Measurements from ENCODE around the gene GPR162.

DNA sequence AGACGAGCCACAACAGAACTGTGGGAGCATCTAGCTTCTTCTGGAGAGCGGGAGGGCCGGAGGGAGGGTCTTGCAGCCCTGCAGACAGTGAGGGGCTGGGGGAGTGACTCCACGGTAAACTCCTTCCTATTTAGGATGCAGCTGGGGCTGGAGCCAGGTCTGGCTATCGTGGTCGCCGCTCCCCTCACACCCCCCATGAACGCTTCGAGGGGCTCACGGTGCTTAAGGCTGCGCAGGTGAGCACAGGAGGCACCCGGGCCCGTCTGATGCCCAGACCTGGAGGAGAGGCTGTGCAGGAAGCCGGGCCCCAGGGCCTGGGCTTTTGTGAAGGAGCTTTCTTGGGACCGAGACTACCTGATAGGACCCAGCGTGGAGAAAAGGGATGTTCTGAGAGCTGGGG, 15.2 kb downstream of the GPR162 start:
- TF ChIP-seq, protein P1, sequence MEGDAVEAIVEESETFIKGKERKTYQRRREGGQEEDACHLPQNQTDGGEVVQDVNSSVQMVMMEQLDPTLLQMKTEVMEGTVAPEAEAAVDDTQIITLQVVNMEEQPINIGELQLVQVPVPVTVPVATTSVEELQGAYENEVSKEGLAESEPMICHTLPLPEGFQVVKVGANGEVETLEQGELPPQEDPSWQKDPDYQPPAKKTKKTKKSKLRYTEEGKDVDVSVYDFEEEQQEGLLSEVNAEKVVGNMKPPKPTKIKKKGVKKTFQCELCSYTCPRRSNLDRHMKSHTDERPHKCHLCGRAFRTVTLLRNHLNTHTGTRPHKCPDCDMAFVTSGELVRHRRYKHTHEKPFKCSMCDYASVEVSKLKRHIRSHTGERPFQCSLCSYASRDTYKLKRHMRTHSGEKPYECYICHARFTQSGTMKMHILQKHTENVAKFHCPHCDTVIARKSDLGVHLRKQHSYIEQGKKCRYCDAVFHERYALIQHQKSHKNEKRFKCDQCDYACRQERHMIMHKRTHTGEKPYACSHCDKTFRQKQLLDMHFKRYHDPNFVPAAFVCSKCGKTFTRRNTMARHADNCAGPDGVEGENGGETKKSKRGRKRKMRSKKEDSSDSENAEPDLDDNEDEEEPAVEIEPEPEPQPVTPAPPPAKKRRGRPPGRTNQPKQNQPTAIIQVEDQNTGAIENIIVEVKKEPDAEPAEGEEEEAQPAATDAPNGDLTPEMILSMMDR (IDR thresholded peaks at IDR 0.05; ENCODE audit: poor library complexity, severe bottlenecking) = no peak
- TF ChIP-seq MXI1 (conservative IDR thresholded peaks at IDR 0.05; ENCODE audit: poor library complexity, severe bottlenecking) (no peak), EZH2 (IDR thresholded peaks at IDR 0.05; ENCODE audit: borderline replicate concordance, insufficient read depth, low read length, poor library complexity, severe bottlenecking) (no peak), EP300 (conservative IDR thresholded peaks at IDR 0.05; ENCODE audit: poor library complexity, severe bottlenecking) (no peak), RAD21 (conservative IDR thresholded peaks at IDR 0.05) (no peak), TAF1 (IDR thresholded peaks at IDR 0.05; ENCODE audit: low read depth) (no peak), POLR2AphosphoS5 (IDR thresholded peaks at IDR 0.05) (no peak), SMC3 (conservative IDR thresholded peaks at IDR 0.05; ENCODE audit: poor library complexity) (no peak)
- TF ChIP-seq, protein P2, sequence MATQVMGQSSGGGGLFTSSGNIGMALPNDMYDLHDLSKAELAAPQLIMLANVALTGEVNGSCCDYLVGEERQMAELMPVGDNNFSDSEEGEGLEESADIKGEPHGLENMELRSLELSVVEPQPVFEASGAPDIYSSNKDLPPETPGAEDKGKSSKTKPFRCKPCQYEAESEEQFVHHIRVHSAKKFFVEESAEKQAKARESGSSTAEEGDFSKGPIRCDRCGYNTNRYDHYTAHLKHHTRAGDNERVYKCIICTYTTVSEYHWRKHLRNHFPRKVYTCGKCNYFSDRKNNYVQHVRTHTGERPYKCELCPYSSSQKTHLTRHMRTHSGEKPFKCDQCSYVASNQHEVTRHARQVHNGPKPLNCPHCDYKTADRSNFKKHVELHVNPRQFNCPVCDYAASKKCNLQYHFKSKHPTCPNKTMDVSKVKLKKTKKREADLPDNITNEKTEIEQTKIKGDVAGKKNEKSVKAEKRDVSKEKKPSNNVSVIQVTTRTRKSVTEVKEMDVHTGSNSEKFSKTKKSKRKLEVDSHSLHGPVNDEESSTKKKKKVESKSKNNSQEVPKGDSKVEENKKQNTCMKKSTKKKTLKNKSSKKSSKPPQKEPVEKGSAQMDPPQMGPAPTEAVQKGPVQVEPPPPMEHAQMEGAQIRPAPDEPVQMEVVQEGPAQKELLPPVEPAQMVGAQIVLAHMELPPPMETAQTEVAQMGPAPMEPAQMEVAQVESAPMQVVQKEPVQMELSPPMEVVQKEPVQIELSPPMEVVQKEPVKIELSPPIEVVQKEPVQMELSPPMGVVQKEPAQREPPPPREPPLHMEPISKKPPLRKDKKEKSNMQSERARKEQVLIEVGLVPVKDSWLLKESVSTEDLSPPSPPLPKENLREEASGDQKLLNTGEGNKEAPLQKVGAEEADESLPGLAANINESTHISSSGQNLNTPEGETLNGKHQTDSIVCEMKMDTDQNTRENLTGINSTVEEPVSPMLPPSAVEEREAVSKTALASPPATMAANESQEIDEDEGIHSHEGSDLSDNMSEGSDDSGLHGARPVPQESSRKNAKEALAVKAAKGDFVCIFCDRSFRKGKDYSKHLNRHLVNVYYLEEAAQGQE (IDR thresholded peaks at IDR 0.05; ENCODE audit: borderline replicate concordance) = no peak

Data from neural cell (in vitro differentiated cells).